Duodenal mucosa (tissue), 2 donors: ENCODE measurements around the gene TSEN54.

Experiments used
- H3K27ac ChIP-seq: one replicate; pipeline ENCODE4 v1.7.0; 2013; ENCODE audit warnings: low read depth, low read length
- H3K27me3 ChIP-seq, 2 donors: one replicate each; pipeline ENCODE4 v1.7.0; 2013; ENCODE audit warnings: low read length in 2 of 2, control low read depth in 1 of 2; ENCODE audit not compliant: insufficient read depth in 2 of 2, control insufficient read depth in 1 of 2
- H3K36me3 ChIP-seq, 2 donors: one replicate each; pipeline ENCODE4 v1.7.0; 2013; ENCODE audit warnings: low read length in 2 of 2, control low read depth in 1 of 2; ENCODE audit not compliant: insufficient read depth in 2 of 2, control insufficient read depth in 1 of 2
- H3K4me1 ChIP-seq, 2 donors: one replicate each; pipeline ENCODE4 v1.7.0; 2013; ENCODE audit warnings: low read length in 2 of 2, control low read depth in 1 of 2; ENCODE audit not compliant: insufficient read depth in 2 of 2, control insufficient read depth in 1 of 2
- H3K4me3 ChIP-seq, 2 donors: one replicate each; pipeline ENCODE4 v1.7.0; 2013; ENCODE audit warnings: low read length in 2 of 2, low read depth in 1 of 2
- H3K9ac ChIP-seq, 2 donors: one replicate each; pipeline ENCODE4 v1.7.0; 2013; ENCODE audit warnings: low read length in 2 of 2, low read depth in 1 of 2
- H3K9me3 ChIP-seq, 2 donors: one replicate each; pipeline ENCODE4 v1.7.0; 2013; ENCODE audit warnings: low read length in 2 of 2, control low read depth in 1 of 2; ENCODE audit not compliant: control insufficient read depth in 1 of 2

The TSEN54 gene

DNA sequence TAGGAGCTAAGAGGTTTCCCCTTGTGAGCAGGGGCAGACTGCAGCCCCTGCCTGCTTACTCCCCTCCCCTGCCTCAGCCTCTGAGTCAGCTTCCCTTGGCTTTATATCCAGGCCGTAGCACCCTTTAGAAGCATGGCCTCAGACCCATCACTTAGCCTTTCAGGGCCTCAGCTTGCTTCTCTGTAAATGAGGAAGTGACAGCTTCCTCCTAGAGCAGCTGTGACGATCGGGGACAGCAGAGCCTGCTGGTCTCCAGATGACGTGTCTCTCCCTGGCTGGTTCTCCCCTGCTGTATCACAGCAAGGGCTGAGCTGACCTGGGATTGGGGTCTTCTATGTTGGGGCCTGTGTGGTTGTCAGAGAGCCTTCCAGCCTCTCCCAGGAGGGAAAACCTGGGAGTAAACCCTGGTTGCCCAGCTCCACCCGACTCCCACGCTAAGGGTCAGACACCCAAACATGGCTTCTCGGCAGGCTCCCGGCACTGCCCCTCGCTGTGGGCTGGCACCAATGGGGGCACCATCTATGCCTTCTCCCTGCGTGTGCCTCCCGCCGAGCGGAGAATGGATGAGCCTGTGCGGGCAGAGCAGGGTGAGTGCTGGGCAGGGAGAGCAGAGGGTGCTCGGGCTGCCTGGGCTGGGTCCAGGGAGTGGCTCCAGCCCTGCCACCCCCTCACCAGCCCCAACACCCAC, 55.0 kb downstream of the TSEN54 start:
- H3K27ac ChIP-seq = no peak overlapping the region
- no peaks in the 10 kb centered on the region for H3K9me3 ChIP-seq
- H3K4me3 ChIP-seq = no peak overlapping the region
- H3K4me1 ChIP-seq = peaks cover 0 to 6% of the 10 kb centered on the region in 2 donors
- H3K27me3 ChIP-seq = no peaks in the 10 kb centered on the region
- no peak overlapping the region for H3K9ac ChIP-seq
- H3K36me3 ChIP-seq = peaks cover 22 to 56% of the 10 kb centered on the region in 2 donors

DNA sequence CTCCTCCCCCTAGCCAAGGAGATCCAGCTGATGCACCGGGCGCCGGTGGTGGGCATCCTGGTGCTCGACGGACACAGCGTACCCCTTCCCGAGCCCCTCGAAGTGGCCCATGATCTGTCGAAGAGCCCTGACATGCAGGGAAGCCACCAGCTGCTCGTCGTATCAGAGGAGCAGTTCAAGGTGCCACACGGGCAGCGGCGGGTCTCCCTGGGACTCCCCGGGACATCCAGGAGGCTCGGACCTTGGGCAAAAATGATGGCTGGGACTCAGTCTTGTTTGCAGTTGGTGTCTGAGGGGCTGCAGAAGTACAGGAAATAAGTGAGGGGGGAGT, 55.5 kb downstream of the TSEN54 start:
- no peak overlapping the region for H3K4me3 ChIP-seq
- H3K4me1 ChIP-seq = peaks cover 0 to 6% of the 10 kb centered on the region in 2 donors
- H3K36me3 ChIP-seq = peaks cover 22 to 51% of the 10 kb centered on the region in 2 donors
- no peaks in the 10 kb centered on the region for H3K9me3 ChIP-seq
- H3K9ac ChIP-seq = no peak overlapping the region
- no peak overlapping the region for H3K27ac ChIP-seq
- no peaks in the 10 kb centered on the region for H3K27me3 ChIP-seq

DNA sequence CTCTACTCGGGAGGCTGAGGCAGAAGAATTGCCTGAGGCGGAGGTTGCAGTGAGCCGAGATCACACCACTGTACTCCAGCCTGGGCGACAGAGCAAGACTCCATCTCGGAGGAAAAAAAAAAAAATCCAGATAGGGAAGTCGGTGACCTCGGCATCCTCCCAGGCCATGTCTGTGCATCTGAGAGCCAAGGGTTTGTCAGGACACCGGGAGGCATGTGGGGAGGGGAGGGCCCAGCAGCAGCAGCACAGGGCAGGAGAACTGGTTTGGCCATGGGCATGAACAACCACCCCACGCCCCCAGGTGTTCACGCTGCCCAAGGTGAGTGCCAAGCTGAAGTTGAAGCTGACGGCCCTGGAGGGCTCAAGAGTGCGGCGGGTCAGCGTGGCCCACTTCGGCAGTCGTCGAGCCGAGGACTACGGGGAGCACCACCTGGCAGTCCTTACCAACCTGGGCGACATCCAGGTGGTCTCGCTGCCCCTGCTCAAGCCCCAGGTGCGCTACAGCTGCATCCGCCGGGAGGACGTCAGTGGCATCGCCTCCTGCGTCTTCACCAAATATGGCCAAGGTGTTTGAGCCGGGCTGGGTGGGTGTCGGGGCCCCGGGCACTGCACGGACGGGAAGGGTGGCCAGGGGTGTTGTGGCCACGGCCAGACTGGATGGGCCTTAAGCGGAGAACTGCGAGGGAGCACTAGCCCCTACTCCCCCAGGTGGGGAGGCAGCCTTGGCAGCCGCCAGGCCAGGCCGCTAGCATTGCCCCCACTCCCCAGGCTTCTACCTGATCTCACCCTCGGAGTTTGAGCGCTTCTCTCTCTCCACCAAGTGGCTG, 56.6 kb downstream of the TSEN54 start:
- H3K27me3 ChIP-seq = no peaks in the 10 kb centered on the region
- H3K36me3 ChIP-seq = peaks cover 22 to 48% of the 10 kb centered on the region in 2 donors
- H3K9me3 ChIP-seq = no peaks in the 10 kb centered on the region
- no peak overlapping the region for H3K4me3 ChIP-seq
- H3K27ac ChIP-seq = no peak overlapping the region
- no peak overlapping the region for H3K9ac ChIP-seq
- peaks cover 0 to 11% of the 10 kb centered on the region in 2 donors for H3K4me1 ChIP-seq

DNA sequence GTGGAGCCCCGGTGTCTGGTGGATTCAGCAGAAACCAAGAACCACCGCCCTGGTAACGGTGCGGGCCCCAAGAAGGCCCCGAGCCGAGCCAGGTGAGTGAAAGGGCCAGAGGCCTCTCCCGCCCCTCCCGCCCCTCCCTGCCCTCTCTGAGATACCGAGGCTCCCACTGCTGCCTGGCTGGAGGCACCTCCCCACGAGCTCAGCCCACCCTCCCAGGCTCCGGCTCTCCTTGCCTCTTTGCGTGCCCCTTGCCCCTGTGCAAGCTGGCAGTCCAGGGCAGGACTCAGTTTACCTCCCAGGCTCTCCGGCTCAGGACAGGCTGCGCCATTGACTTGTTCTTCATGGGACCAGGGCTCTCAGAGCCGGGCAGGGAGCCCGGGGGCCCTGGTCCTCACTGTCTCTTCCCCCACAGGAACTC, 57.2 kb downstream of the TSEN54 start:
- Histone ChIP-seq H3K4me3 (no peak overlapping the region), H3K27me3 (no peaks in the 10 kb centered on the region), H3K9me3 (no peaks in the 10 kb centered on the region), H3K9ac (no peak overlapping the region), H3K27ac (no peak overlapping the region), H3K36me3 (peaks cover 15 to 42% of the 10 kb centered on the region in 2 donors), H3K4me1 (peaks cover 0 to 16% of the 10 kb centered on the region in 2 donors)

GRCh38 chr17:75573994-75574393, 57.7 kb downstream of the TSEN54 start:
- no peak overlapping the region for H3K9ac ChIP-seq
- no peak overlapping the region for H3K4me3 ChIP-seq
- peaks cover 11 to 38% of the 10 kb centered on the region in 2 donors for H3K36me3 ChIP-seq
- H3K27ac ChIP-seq = no peak overlapping the region
- H3K9me3 ChIP-seq = no peaks in the 10 kb centered on the region
- peaks cover 0 to 21% of the 10 kb centered on the region in 2 donors for H3K4me1 ChIP-seq
- H3K27me3 ChIP-seq = no peaks in the 10 kb centered on the region
